DOHH2 (cell line): ENCODE measurements around the gene KCNK7.
"Not testable (repeated sequence)": the region's sequence is repeated elsewhere in the genome, so short reads cannot be mapped to it uniquely, and the experiment has no call there.

ENCODE experiments used
- H3F3A ChIP-seq: fragments of 200-600 bp; sonication (generic), shearing (Covaris generic); 2 replicates; pipeline ENCODE4 v1.6.0; 2016; ENCODE audit warnings: antibody characterized with exemption, mild to moderate bottlenecking; ENCODE audit not compliant: control insufficient read depth, insufficient read depth
- H3K27ac ChIP-seq: fragments of 200-600 bp; sonication (generic); 2 replicates; pipeline ENCODE4 v1.5.1; 2014; ENCODE audit warnings: low read depth, mild to moderate bottlenecking, low read length, moderate library complexity
- H3K27me3 ChIP-seq: fragments of 200-600 bp; sonication (generic); 2 replicates; pipeline ENCODE4 v1.6.1; 2014; ENCODE audit warnings: mild to moderate bottlenecking, low read length, mixed read lengths; ENCODE audit not compliant: control insufficient read depth
- H3K36me3 ChIP-seq: fragments of 200-600 bp; sonication (generic); 2 replicates; pipeline ENCODE4 v1.6.1; 2014; ENCODE audit warnings: mild to moderate bottlenecking, low read length, moderate library complexity, mixed read lengths; ENCODE audit not compliant: control insufficient read depth
- H3K4me1 ChIP-seq: fragments of 200-600 bp; sonication (generic); 2 replicates; pipeline ENCODE4 v1.6.1; 2014; ENCODE audit warnings: mild to moderate bottlenecking, low read length, mixed read lengths; ENCODE audit not compliant: control insufficient read depth
- H3K4me2 ChIP-seq: fragments of 200-600 bp; sonication (generic); 2 replicates; pipeline ENCODE4 v1.6.0; 2014; ENCODE audit warnings: mild to moderate bottlenecking, low read length, moderate library complexity
- H3K4me3 ChIP-seq: fragments of 200-600 bp; sonication (generic); 2 replicates; pipeline ENCODE4 v1.5.1; 2014; ENCODE audit warnings: mild to moderate bottlenecking, low read length, mixed read lengths
- H3K79me2 ChIP-seq: fragments of 200-600 bp; sonication (generic); 2 replicates; pipeline ENCODE4 v1.6.1; 2014; ENCODE audit warnings: mild to moderate bottlenecking, low read length, mixed read lengths; ENCODE audit not compliant: control insufficient read depth
- H3K9me2 ChIP-seq: fragments of 200-600 bp; sonication (generic); replicated peaks from 2 replicates; pipeline ENCODE4 v1.6.1; 2014; ENCODE audit warnings: mild to moderate bottlenecking, low read length, mixed read lengths; ENCODE audit not compliant: control insufficient read depth
- H3K9me3 ChIP-seq: fragments of 200-600 bp; sonication (generic); 2 replicates; pipeline ENCODE4 v1.6.1; 2014; ENCODE audit warnings: antibody characterized with exemption, low read length, mixed read lengths; ENCODE audit not compliant: control insufficient read depth, insufficient read depth
- H4K20me1 ChIP-seq: fragments of 200-600 bp; sonication (generic); 2 replicates; pipeline ENCODE4 v1.6.0; 2014; ENCODE audit warnings: low read depth, mild to moderate bottlenecking, antibody characterized with exemption, low read length, moderate library complexity; ENCODE audit not compliant: control insufficient read depth, insufficient read depth
- EZH2phosphoT487 ChIP-seq: fragments of 200-600 bp; sonication (generic); IDR thresholded peaks from 2 replicates; pipeline ENCODE4 v1.6.1; 2017; ENCODE audit warnings: borderline replicate concordance, mild to moderate bottlenecking, antibody characterized with exemption, low read length, moderate library complexity, mixed read lengths
- TF ChIP-seq, protein P1 (sequence below): fragments of 200-600 bp; sonication (generic); IDR thresholded peaks from one replicate; pipeline ENCODE4 v1.5.1; 2014; ENCODE audit warnings: antibody characterized with exemption, mild to moderate bottlenecking, low read depth, low read length; ENCODE audit not compliant: poor library complexity, severe bottlenecking

The KCNK7 gene

DNA sequence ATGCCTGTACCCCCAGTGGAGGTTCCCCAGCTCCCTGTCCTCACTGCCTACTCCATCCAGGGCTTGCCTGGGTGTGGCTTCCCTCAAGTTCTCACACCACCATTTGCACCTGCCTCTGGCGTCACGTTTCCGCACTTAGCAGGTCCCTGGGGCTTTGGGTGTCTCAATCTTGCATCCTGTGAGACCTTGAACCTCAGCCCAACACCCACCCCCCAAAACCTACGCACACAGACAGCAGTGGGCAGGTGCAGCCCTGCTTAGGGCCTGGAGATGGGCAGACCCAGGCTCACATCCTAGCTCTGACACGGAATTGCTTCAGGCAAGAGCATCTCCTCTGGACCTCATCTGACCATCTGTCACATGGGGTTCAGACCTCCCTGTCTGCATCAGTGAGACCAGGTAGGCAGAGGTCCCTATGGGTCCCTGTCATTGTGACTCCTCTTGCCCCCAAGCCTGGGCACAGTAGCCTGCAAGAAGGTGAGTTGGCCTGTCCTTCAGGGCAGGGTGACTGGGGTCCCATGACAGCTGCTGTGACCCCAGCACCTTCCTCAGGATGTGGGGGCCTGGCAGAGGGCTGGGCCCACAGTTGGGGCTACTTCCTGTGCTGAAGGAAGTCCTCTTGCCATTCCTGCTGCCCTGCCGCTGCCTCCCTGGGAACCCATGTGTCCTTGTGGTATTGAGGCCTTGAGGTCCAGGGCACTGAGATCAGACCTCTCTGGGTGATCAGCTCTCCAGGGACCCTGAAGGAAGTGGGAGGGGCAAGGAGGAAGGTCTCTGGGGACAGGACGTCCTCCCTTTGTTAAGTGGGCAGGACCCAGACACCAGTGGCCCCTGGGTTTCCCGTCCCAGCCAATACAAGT is 44.3 kb upstream of the KCNK7 start:
- Histone ChIP-seq H4K20me1 (no peaks in the 10 kb centered on the region), H3K9me3 (no peaks in the 10 kb centered on the region), H3K27ac (peak overlapping the region; percentile 97), H3K27me3 (no peaks in the 10 kb centered on the region), H3K4me3 (peak overlapping the region; percentile 84), H3K9me2 (no peaks in the 10 kb centered on the region), H3K4me2 (peak overlapping the region; percentile 100), H3K4me1 (peaks cover 49% of the 10 kb centered on the region), H3K79me2 (peaks cover 28% of the 10 kb centered on the region), H3F3A (peaks cover 28% of the 10 kb centered on the region), H3K36me3 (peaks cover 80% of the 10 kb centered on the region)
- no peak for TF ChIP-seq EZH2phosphoT487
- TF ChIP-seq, protein P1, sequence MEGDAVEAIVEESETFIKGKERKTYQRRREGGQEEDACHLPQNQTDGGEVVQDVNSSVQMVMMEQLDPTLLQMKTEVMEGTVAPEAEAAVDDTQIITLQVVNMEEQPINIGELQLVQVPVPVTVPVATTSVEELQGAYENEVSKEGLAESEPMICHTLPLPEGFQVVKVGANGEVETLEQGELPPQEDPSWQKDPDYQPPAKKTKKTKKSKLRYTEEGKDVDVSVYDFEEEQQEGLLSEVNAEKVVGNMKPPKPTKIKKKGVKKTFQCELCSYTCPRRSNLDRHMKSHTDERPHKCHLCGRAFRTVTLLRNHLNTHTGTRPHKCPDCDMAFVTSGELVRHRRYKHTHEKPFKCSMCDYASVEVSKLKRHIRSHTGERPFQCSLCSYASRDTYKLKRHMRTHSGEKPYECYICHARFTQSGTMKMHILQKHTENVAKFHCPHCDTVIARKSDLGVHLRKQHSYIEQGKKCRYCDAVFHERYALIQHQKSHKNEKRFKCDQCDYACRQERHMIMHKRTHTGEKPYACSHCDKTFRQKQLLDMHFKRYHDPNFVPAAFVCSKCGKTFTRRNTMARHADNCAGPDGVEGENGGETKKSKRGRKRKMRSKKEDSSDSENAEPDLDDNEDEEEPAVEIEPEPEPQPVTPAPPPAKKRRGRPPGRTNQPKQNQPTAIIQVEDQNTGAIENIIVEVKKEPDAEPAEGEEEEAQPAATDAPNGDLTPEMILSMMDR = no peak

DNA sequence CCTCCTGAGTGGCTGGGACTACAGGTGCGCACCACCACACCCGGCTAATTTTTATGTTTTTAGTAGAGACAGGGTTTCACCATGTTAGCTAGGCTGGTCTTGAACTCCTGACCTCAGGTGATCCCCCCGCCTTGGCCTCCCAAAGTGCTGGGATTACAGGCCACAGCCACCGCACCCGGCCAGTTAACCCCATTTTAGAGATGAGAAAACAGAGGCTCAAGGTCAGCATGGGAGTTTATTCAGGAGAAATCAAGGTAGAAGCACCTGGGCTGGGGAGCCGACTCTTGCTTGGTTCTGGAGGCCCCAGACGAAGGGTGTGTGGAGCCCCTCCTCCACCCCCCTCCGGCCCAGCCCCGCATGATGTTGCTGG is 43.6 kb upstream of the KCNK7 start:
- H3K27me3 ChIP-seq, H3K9me3 ChIP-seq, H3K9me2 ChIP-seq, H4K20me1 ChIP-seq: not testable (repeated sequence)
- Histone ChIP-seq H3K79me2 (peaks cover 28% of the 10 kb centered on the region), H3K27ac (peak overlapping the region; percentile 97), H3F3A (peaks cover 28% of the 10 kb centered on the region), H3K4me2 (peak overlapping the region; percentile 100), H3K4me1 (peaks cover 49% of the 10 kb centered on the region), H3K4me3 (peak overlapping the region; percentile 84), H3K36me3 (peaks cover 84% of the 10 kb centered on the region)

- Histone ChIP-seq H3K4me3 (peak within 1 kb of the TSS; percentile 84), H3K4me2 (peak within 1 kb of the TSS; percentile 100), H3K9me2 (no peaks in the 10 kb centered on the region), H3K36me3 (peaks cover 85% of the 10 kb centered on the region), H3K27ac (peak within 1 kb of the TSS; percentile 97), H4K20me1 (no peaks in the 10 kb centered on the region), H3K79me2 (peaks cover 28% of the 10 kb centered on the region), H3K9me3 (no peaks in the 10 kb centered on the region), H3K27me3 (no peaks in the 10 kb centered on the region), H3F3A (peaks cover 28% of the 10 kb centered on the region), H3K4me1 (peaks cover 49% of the 10 kb centered on the region)
- no peak for TF ChIP-seq EZH2phosphoT487
- TF ChIP-seq, protein P1 = no peak
These were observed 42.3 kb upstream of the KCNK7 start, which contains the start of gene SIPA1 for GRCh38 chr11:65637794-65638419. TSS of gene SIPA1 (plus strand) at chr11:65638101. CDS start at chr11:65640922, 2,821 bp downstream.

GRCh38 chr11:65637032-65637557 is 41.5 kb upstream of the KCNK7 start:
- peaks cover 49% of the 10 kb centered on the region for H3K4me1 ChIP-seq
- H3K9me3 ChIP-seq = no peaks in the 10 kb centered on the region
- peaks cover 79% of the 10 kb centered on the region for H3K36me3 ChIP-seq
- peaks cover 28% of the 10 kb centered on the region for H3F3A ChIP-seq
- no peaks in the 10 kb centered on the region for H3K9me2 ChIP-seq
- TF ChIP-seq, protein P1 = no peak
- TF ChIP-seq EZH2phosphoT487 = no peak
- H4K20me1 ChIP-seq = no peaks in the 10 kb centered on the region
- H3K27ac ChIP-seq = peak overlapping the region; percentile 97
- peak overlapping the region; percentile 84; the same call in 1 of the 2 replicates for H3K4me3 ChIP-seq
- peak overlapping the region; percentile 100 for H3K4me2 ChIP-seq
- H3K27me3 ChIP-seq = no peaks in the 10 kb centered on the region
- peaks cover 28% of the 10 kb centered on the region for H3K79me2 ChIP-seq
